ENCODE results near the gene MYO1H.

GRCh38 chr12:109482894-109483293, 135.2 kb downstream of the MYO1H start:
- TF ChIP-seq CTCF (IDR thresholded peaks at IDR 0.05; ENCODE audit: low read depth, low read length) (no peak), EZH2phosphoT487 (IDR thresholded peaks at IDR 0.05; ENCODE audit: low read depth) (no peak)

Measured in OCI-LY3 (cell line).